ENCODE measurements around the gene GNB5. TPM values are rescaled to one million over a fixed set of nuclear protein-coding genes. Genes with fewer than 3 reads are reported as not detected.

GNB5 gene
- total RNA-seq, 2 experiments from 2014 or later = 24.0 to 25.1 TPM

DNA sequence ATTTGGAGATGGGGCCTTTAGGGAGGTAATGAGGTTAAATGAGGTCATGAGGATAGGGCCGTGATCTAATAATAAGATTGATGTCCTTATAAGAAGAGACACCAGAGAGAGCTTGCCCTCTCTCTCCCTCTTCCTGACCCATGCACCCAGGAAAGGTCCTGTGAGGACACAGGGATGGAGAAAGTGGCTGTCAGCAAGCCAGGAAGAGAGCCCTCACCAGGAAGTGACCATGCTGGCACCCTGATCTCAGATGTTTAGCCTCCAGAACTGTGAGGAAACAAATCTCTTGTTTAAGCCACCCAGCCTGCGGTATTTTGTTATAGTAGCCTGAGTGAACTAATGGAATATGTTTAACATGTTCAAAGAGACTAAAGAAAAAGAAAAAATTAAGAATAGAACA is 15.3 kb upstream of the GNB5 start:
- no peak overlapping the region for H3K27ac Mint-ChIP-seq
- ChIA-PET POLR2A (no interaction called here), CTCF (no interaction called here)
- no peaks in the 10 kb centered on the region for H3K9me3 Mint-ChIP-seq
- H3K4me3 Mint-ChIP-seq = no peak overlapping the region
- no peak for DNase-seq
- H3K4me1 Mint-ChIP-seq (ENCODE audit: low read depth) = no peaks in the 10 kb centered on the region
- intact Hi-C loops (cut with micrococcal nuclease) = no loop called here
- no peaks in the 10 kb centered on the region for H3K27me3 Mint-ChIP-seq
- no peaks in the 10 kb centered on the region for H3K36me3 Mint-ChIP-seq

DNA sequence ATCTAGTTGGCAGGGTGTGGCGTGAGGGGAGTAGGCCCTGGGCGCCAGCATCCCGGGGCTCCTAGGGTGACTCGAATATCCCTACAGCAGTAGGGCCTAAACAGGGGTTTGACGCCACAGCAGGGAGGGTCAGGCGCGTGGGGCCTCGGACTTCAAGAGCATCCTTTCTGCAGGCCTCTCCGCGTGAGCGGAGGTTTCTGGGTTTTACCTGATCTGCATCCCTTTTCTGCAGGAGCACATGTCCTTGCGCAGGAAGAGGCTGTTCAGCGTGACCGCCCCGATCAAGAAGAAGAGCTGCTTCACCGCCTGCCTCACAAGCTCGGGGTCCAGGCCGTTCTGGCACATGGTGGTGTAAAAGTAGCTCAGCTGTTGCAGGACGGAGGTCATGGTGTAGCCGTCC is 13.5 kb upstream of the GNB5 start:
- Mint-ChIP-seq H3K9me3 (no peaks in the 10 kb centered on the region), H3K27me3 (no peaks in the 10 kb centered on the region), H3K4me1 (ENCODE audit: low read depth) (no peaks in the 10 kb centered on the region), H3K27ac (no peak overlapping the region), H3K4me3 (no peak overlapping the region), H3K36me3 (no peaks in the 10 kb centered on the region)
- DNase-seq = no peak
- intact Hi-C loops (cut with micrococcal nuclease) = no loop called here
- CTCF ChIA-PET = no interaction called here
- POLR2A ChIA-PET = no interaction called here

DNA sequence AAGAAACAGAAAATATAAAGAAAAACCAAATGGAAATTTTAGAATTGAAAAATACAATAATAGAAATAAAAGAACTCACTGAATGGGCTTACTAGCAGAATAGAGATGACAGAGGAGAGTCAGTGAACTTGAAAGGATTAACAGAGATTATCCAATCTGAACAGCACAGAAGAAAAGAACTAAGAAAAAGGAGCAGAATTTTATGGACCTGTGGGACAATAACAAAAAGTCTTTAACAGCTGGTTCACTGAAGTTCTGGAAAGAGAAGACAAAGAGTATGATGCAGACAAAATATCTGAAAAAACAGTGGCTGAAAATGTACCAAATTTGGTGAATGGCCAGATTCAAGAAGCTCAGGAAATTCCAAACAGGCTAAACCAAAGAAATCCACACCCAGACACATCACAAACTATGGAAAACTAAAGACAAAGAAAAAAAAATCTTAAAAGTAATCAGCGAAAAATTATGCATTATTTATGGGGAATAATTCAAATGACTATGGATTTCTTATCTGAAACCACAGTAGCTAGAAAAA is 9.7 kb upstream of the GNB5 start:
- Mint-ChIP-seq H3K9me3 (no peaks in the 10 kb centered on the region), H3K4me3 (no peak overlapping the region), H3K27ac (no peak overlapping the region), H3K36me3 (no peaks in the 10 kb centered on the region), H3K27me3 (no peaks in the 10 kb centered on the region), H3K4me1 (ENCODE audit: low read depth) (no peaks in the 10 kb centered on the region)
- no peak for DNase-seq
- POLR2A ChIA-PET = no interaction called here
- CTCF ChIA-PET = no interaction called here
- intact Hi-C loops (cut with micrococcal nuclease) = no loop called here

DNA sequence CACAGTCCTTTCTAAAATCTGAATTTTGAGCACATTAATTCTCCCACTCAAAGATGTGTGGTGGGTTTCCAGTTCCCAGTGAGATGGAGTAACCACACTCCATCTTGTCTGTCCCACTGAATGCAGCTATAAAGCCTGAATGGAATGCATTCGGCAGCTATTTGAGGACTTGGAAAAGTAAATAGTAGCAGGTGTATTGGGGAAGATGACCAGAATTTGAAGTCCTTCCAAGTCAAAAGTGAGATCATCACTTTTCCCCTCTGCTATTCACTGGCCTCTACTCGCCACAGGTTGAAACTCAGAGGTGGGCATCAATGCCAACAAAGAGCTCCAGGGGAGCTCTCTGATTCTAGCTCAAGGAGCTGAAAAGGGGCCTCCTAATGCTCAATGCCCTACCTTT is 8.1 kb upstream of the GNB5 start:
- CTCF ChIA-PET = interaction anchor here (0.8 to 1.5 kb wide), 3 partner anchors 9 to 26 kb away, joined by 3 to 7 read pairs (median 4); no protein-coding TSS in a partner anchor
- intact Hi-C loops (cut with micrococcal nuclease) = no loop called here
- H3K27me3 Mint-ChIP-seq = no peaks in the 10 kb centered on the region
- no peak for DNase-seq
- POLR2A ChIA-PET = no interaction called here
- H3K36me3 Mint-ChIP-seq = no peaks in the 10 kb centered on the region
- H3K9me3 Mint-ChIP-seq = no peaks in the 10 kb centered on the region
- H3K27ac Mint-ChIP-seq = no peak overlapping the region
- no peak overlapping the region for H3K4me3 Mint-ChIP-seq
- H3K4me1 Mint-ChIP-seq (ENCODE audit: low read depth) = no peaks in the 10 kb centered on the region

DNA sequence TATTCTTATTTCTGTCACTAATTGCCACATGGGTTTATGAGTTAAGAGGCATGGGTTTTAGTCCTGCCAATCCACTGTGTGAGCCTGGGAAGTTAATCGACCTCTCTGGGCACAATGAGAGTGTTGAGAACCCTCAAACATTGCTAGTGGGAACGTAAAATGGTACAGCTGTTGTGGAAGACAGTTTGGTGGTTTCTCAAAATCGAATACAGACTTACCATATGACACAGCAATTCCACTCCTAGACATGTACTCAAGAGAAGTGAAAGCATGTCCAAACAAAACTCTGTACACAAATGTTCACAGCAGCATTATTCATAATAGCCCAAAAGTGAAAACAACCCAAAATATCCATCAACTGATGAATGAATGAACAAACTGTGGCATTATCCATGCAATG is 5.7 kb upstream of the GNB5 start:
- ChIA-PET POLR2A (no interaction called here), CTCF (interaction anchor here (0.5 kb wide), 1 partner anchor 874 kb away, joined by 6 read pairs; no protein-coding TSS in a partner anchor)
- no peaks in the 10 kb centered on the region for H3K27me3 Mint-ChIP-seq

DNA sequence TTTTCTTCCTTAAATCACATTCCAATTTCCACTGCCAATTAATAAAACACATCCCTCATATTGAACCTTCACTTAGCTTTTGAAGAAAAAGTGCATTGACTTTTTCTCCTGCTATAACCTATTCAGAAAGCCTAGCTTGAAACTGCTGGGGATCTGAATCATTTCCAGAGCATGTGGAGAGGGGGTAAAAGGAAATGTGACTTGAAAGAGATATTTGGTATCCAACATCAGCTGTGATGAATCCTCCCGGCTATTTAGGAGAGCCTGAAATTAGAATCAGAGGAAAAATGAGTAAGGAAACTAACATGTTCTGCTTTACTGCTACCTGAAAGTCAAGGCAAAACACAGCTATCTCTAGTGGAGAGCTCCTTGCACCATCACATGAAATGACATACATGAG is 2.6 kb upstream of the GNB5 start:
- no peaks in the 10 kb centered on the region for H3K36me3 Mint-ChIP-seq
- DNase-seq = no peak
- ChIA-PET CTCF (interaction anchor here (0.7 to 1.9 kb wide), 2 partner anchors 10 to 15 kb away, joined by 4 to 11 read pairs; no protein-coding TSS in a partner anchor), POLR2A (no interaction called here)
- H3K4me1 Mint-ChIP-seq (ENCODE audit: low read depth) = no peaks in the 10 kb centered on the region
- no peaks in the 10 kb centered on the region for H3K9me3 Mint-ChIP-seq
- H3K27me3 Mint-ChIP-seq = no peaks in the 10 kb centered on the region
- intact Hi-C loops (cut with micrococcal nuclease) = no loop called here
- no peak overlapping the region for H3K27ac Mint-ChIP-seq
- no peak overlapping the region for H3K4me3 Mint-ChIP-seq

More for the DNA sequence above, 5.7 kb upstream of the GNB5 start:
- Mint-ChIP-seq H3K9me3 (no peaks in the 10 kb centered on the region), H3K4me1 (ENCODE audit: low read depth) (no peaks in the 10 kb centered on the region), H3K27ac (no peak overlapping the region), H3K36me3 (no peaks in the 10 kb centered on the region), H3K4me3 (no peak overlapping the region)
- no peak for DNase-seq
- intact Hi-C loops (cut with micrococcal nuclease) = no loop called here

DNA sequence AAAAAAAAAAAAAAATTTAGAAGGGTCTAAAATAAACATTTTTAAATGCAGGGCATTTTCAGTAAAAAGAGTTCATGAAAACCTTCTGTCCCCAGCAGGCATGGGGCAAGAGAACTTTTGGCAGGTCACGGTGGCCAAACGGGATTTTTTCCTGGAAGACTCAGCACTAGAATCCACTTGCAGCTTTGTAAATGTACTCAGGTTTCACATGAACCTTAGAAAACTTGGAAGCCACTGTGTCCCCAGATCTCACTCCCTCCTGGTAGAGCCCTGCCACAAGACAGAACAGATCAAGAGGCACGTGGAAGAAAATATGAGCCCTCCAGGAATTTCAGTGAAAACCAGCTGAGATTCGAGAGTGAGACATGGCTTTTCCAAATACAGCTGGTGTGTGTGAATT is 2.1 kb upstream of the GNB5 start:
- POLR2A ChIA-PET = no interaction called here
- H3K27ac Mint-ChIP-seq = no peak overlapping the region
- no peak for DNase-seq
- H3K4me1 Mint-ChIP-seq (ENCODE audit: low read depth) = no peaks in the 10 kb centered on the region
- H3K27me3 Mint-ChIP-seq = no peaks in the 10 kb centered on the region
- CTCF ChIA-PET = interaction anchor here (1.0 to 1.9 kb wide), 2 partner anchors 9 to 15 kb away, joined by 3 to 11 read pairs; no protein-coding TSS in a partner anchor
- H3K36me3 Mint-ChIP-seq = no peaks in the 10 kb centered on the region
- intact Hi-C loops (cut with micrococcal nuclease) = no loop called here
- no peaks in the 10 kb centered on the region for H3K9me3 Mint-ChIP-seq
- no peak overlapping the region for H3K4me3 Mint-ChIP-seq

DNA sequence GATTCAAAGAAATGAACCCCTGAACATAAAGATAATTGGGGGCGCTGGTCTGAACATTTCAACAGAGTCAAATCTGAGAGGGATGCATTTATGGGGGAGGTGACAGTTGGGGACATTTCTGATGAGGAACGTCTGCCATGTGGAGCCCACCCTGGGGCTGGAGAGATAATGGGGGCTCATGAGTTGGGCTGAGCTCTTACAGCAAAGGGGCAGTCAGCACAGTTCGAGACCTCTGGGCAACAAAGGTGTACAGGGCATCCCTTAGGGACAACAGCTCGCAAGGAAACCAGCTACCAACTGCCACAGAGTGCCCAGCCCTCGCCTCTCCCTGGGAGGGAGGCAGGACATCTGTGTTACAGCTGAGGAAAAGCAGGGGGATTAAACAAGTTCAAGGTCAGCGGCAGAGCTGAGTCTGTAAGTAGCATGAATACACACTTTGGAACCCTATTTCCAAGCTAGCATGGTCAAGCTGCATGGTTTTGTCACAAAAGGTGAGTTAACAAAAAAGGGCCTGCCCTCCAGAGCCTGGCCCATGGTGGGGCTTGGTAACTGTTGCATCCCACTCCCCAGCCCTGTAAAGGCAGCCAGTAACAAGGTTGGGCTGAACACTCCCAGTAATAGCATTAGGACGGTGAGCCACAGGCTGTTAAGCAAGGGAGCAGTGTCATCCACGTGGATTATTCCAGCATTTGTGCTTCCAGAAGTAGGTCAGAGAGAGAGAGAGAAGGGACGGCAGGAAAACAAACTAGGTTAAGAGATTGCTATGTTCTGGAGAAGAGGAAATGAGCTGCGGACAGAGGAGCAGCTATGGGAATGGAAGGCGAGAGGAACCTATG is 4.3 kb downstream of the GNB5 start:
- POLR2A ChIA-PET = interaction anchor here (1.0 to 1.5 kb wide), 3 partner anchors 11 to 469 kb away, joined by 3 read pairs; no protein-coding TSS in a partner anchor
- no peak overlapping the region for H3K27ac Mint-ChIP-seq

DNA sequence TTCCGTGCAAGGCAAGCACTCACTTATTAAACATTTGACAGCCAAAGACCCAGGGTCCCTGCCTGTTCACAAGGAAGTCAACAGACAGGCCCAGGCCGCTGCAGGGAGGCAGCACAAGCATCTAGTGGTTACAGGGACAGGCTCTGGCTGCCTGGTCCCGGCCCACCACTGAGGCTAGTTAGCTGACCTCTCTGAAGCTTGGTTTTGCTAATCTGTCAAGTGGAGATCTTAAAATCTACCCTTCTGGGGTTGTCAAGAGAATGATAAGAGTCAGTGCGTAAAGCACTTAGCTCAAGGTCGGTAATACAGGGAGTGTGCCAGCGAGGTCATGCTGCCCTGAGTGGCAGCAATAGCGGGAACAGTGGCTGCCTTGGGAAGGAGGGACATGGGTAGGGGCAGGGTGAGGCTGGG is 6.0 kb downstream of the GNB5 start:
- Mint-ChIP-seq H3K4me1 (ENCODE audit: low read depth) (peaks cover 10% of the 10 kb centered on the region), H3K27ac (no peak overlapping the region), H3K27me3 (no peaks in the 10 kb centered on the region), H3K4me3 (no peak overlapping the region), H3K36me3 (peaks cover 1% of the 10 kb centered on the region), H3K9me3 (peaks cover 3% of the 10 kb centered on the region)
- ChIA-PET POLR2A (no interaction called here), CTCF (interaction anchor here (0.6 to 2.0 kb wide), 2 partner anchors 42 to 108 kb away, joined by 3 to 16 read pairs; no protein-coding TSS in a partner anchor)
- DNase-seq = no peak
- intact Hi-C loops (cut with micrococcal nuclease) = no loop called here

More for the DNA sequence above, 4.3 kb downstream of the GNB5 start:
- Mint-ChIP-seq H3K27me3 (no peaks in the 10 kb centered on the region), H3K4me3 (no peak overlapping the region), H3K9me3 (peaks cover 3% of the 10 kb centered on the region), H3K4me1 (ENCODE audit: low read depth) (peaks cover 2% of the 10 kb centered on the region), H3K36me3 (peaks cover 1% of the 10 kb centered on the region)
- DNase-seq = no peak
- CTCF ChIA-PET = interaction anchor here (1.2 to 2.4 kb wide), 3 partner anchors 21 to 38 kb away, joined by 3 to 10 read pairs (median 3); no protein-coding TSS in a partner anchor
- intact Hi-C loops (cut with micrococcal nuclease) = no loop called here

DNA sequence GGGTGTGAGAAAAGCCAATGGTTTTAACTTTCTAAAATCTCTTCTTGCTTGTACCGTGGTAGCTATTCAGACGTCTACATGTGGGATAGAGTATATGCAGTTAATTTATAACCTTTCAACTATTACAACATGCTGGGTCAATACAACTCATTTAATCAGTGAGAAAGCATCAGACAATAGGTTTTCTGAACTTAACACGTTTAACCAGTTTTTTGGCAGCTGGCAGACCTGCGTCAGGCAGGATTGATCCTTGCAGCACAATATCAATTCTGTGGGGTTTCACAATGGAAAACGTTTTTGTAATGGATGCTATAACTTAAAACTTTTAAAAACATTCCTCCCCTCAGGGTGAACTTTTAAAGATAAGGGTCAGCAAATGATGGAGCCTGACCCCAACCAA is 6.5 kb downstream of the GNB5 start:
- intact Hi-C loops (cut with micrococcal nuclease) = no loop called here
- H3K27me3 Mint-ChIP-seq = no peaks in the 10 kb centered on the region
- H3K9me3 Mint-ChIP-seq = peaks cover 3% of the 10 kb centered on the region
- H3K36me3 Mint-ChIP-seq = peaks cover 1% of the 10 kb centered on the region
- no peak overlapping the region for H3K27ac Mint-ChIP-seq
- no peak overlapping the region for H3K4me3 Mint-ChIP-seq
- ChIA-PET CTCF (interaction anchor here (0.9 to 2.5 kb wide), 8 partner anchors 8 to 44 kb away, joined by 3 to 17 read pairs (median 4); no protein-coding TSS in a partner anchor), POLR2A (no interaction called here)
- H3K4me1 Mint-ChIP-seq (ENCODE audit: low read depth) = peaks cover 10% of the 10 kb centered on the region
- no peak for DNase-seq

DNA sequence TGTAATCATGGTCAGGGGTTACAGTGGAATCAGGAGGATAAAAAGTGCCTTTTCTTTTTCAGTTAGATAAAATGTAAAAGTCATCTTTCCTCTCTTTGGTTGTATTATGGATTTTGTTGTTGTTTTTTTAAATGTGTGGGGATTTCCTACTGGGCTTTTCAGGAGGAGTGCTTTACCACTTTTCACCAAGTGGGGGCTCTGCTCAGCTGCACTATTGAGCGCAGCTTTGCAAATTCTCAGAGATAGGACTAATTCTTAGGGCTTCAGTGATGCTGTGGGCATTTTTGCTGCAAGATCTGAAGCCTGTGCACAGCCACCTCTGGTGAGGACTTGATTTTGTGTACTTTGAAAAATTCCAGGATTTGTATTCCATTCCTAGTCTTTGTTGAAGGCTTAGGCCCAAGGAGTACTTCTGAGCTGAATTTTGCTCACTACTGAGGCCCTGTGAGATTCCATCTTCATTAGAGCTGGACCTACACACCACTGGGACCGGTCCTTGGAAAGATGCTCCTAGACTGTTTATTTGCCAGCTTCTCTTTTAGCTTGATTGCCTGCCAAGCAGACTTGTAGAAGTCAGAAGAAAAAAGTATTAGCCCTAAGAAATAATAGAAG is 7.5 kb downstream of the GNB5 start:
- peak; percentile 44 for DNase-seq
- H3K4me1 Mint-ChIP-seq (ENCODE audit: low read depth) = peaks cover 15% of the 10 kb centered on the region
- H3K9me3 Mint-ChIP-seq = peaks cover 3% of the 10 kb centered on the region
- ChIA-PET CTCF (interaction anchor here (0.6 to 2.5 kb wide), 15 partner anchors 9 to 247 kb away, joined by 3 to 17 read pairs (median 4); no protein-coding TSS in a partner anchor), POLR2A (no interaction called here)
- no peak overlapping the region for H3K4me3 Mint-ChIP-seq
- H3K27me3 Mint-ChIP-seq = no peaks in the 10 kb centered on the region
- peaks cover 1% of the 10 kb centered on the region for H3K36me3 Mint-ChIP-seq
- H3K27ac Mint-ChIP-seq = no peak overlapping the region
- intact Hi-C loops (cut with micrococcal nuclease) = no loop called here

Data from activated CD4-positive, alpha-beta memory T cell treated with anti-CD3 and anti-CD28 coated beads for 36 hours (primary cell).